ENCODE measurements around the gene ZNF57. TPM values are rescaled to one million over a fixed set of nuclear protein-coding genes. Genes with fewer than 3 reads are reported as not detected.

ZNF57 gene
- total and polyA plus RNA-seq, 4 donors, result 4.0 to 5.5 (median 4.5) TPM

- TF ChIP-seq CTCF (IDR thresholded peaks at IDR 0.05; ENCODE audit: control extremely low read depth, extremely low read depth), result no peak
Measured at GRCh38 chr19:2922987-2923386, 22.3 kb downstream of the ZNF57 start.

GRCh38 chr19:2923510-2923909 lies 22.8 kb downstream of the ZNF57 start:
- Histone ChIP-seq H3K27ac (ENCODE audit: low read depth in 1 of 2, low read length in 1 of 2) (no peak overlapping the region), H3K27me3 (ENCODE audit: control insufficient read depth in 3 of 3, insufficient read depth in 3 of 3, low read length in 2 of 3) (no peaks in the 10 kb centered on the region), H3K4me3 (no peak overlapping the region), H3K9me3 (ENCODE audit: control insufficient read depth in 4 of 4, insufficient read depth in 3 of 4, low read length in 3 of 4) (peaks cover 0 to 2% (median 0%) of the 10 kb centered on the region in 4 donors), H3K4me1 (ENCODE audit: control insufficient read depth in 5 of 5, insufficient read depth in 5 of 5, low read length in 5 of 5) (peaks cover 0 to 5% (median 0%) of the 10 kb centered on the region in 5 donors), H3K36me3 (ENCODE audit: control insufficient read depth in 4 of 4, insufficient read depth in 4 of 4, low read length in 4 of 4) (peaks cover 0 to 8% (median under 1%) of the 10 kb centered on the region in 4 donors), H3K9ac (ENCODE audit: insufficient read depth in 1 of 2, low read length in 2 of 2) (no peak overlapping the region)
- DNase-seq (no peak), ATAC-seq (ENCODE audit: insufficient read depth, low FRiP score) (no peak)
- 59 to 67% methylated on average over 4 of the region's 4 CpGs for WGBS, 2 donors
- TF ChIP-seq CTCF (IDR thresholded peaks at IDR 0.05; ENCODE audit: control extremely low read depth, extremely low read depth), result no peak

More at GRCh38 chr19:2922987-2923386, 22.3 kb downstream of the ZNF57 start:
- ATAC-seq (ENCODE audit: insufficient read depth, low FRiP score), result no peak
- Histone ChIP-seq H3K4me3 (no peak overlapping the region), H3K9ac (ENCODE audit: insufficient read depth in 1 of 2, low read length in 2 of 2) (no peak overlapping the region), H3K27ac (ENCODE audit: low read depth in 1 of 2, low read length in 1 of 2) (no peak overlapping the region), H3K4me1 (ENCODE audit: control insufficient read depth in 5 of 5, insufficient read depth in 5 of 5, low read length in 5 of 5) (peaks cover 0 to 5% (median 0%) of the 10 kb centered on the region in 5 donors), H3K27me3 (ENCODE audit: control insufficient read depth in 3 of 3, insufficient read depth in 3 of 3, low read length in 2 of 3) (no peaks in the 10 kb centered on the region), H3K9me3 (ENCODE audit: control insufficient read depth in 4 of 4, insufficient read depth in 3 of 4, low read length in 3 of 4) (peaks cover 0 to 3% (median under 1%) of the 10 kb centered on the region in 4 donors), H3K36me3 (ENCODE audit: control insufficient read depth in 4 of 4, insufficient read depth in 4 of 4, low read length in 4 of 4) (peaks cover 1 to 10% (median 2%) of the 10 kb centered on the region in 4 donors)
- WGBS, 2 donors, result 56 to 60% methylated on average over 5 of the region's 5 CpGs
- DNase-seq, result no peak

GRCh38 chr19:2926341-2927031 lies 25.8 kb downstream of the ZNF57 start:
- Histone ChIP-seq H3K9ac (ENCODE audit: insufficient read depth in 1 of 2, low read length in 2 of 2) (no peak overlapping the region), H3K4me3 (no peak overlapping the region), H3K27ac (ENCODE audit: low read depth in 1 of 2, low read length in 1 of 2) (no peak overlapping the region), H3K27me3 (ENCODE audit: control insufficient read depth in 3 of 3, insufficient read depth in 3 of 3, low read length in 2 of 3) (no peaks in the 10 kb centered on the region), H3K36me3 (ENCODE audit: control insufficient read depth in 4 of 4, insufficient read depth in 4 of 4, low read length in 4 of 4) (peaks cover 0 to 5% (median 0%) of the 10 kb centered on the region in 4 donors), H3K4me1 (ENCODE audit: control insufficient read depth in 5 of 5, insufficient read depth in 5 of 5, low read length in 5 of 5) (peaks cover 0 to 5% (median 0%) of the 10 kb centered on the region in 5 donors), H3K9me3 (ENCODE audit: control insufficient read depth in 4 of 4, insufficient read depth in 3 of 4, low read length in 3 of 4) (peaks cover 0 to 3% (median under 1%) of the 10 kb centered on the region in 4 donors)
- 93 to 94% methylated on average over 53 of the region's 53 CpGs for WGBS, 2 donors
- no peak for TF ChIP-seq CTCF (IDR thresholded peaks at IDR 0.05; ENCODE audit: control extremely low read depth, extremely low read depth)
- DNase-seq (no peak), ATAC-seq (ENCODE audit: insufficient read depth, low FRiP score) (no peak)

All from lung (tissue), 12 donors.